ENCODE results near the gene MPPED2. TPM values are rescaled to one million over a fixed set of nuclear protein-coding genes. Genes with fewer than 3 reads are reported as not detected.

Gene MPPED2
- total RNA-seq, 4 donors from 2014 or later, result 2.2 to 11.5 (median 4.7) TPM

GRCh38 chr11:30610628-30611027, 24.5 kb upstream of the MPPED2 start:
- Histone ChIP-seq H3K4me3 (no peak overlapping the region), H3K36me3 (no peaks in the 10 kb centered on the region), H3K27me3 (no peaks in the 10 kb centered on the region), H3K4me1 (no peaks in the 10 kb centered on the region), H3K9me3 (no peaks in the 10 kb centered on the region), H3K27ac (no peak overlapping the region)
- 82 to 86% methylated on average over 3 of the region's 3 CpGs for WGBS, 2 donors
- no peak for DNase-seq (ENCODE audit: low spot score in 2 of 2)
- TF ChIP-seq CTCF (IDR thresholded peaks at IDR 0.05) (no peak), EP300 (IDR thresholded peaks at IDR 0.05) (no peak), POLR2A (IDR thresholded peaks at IDR 0.05) (no peak)

GRCh38 chr11:30608534-30608933, 22.4 kb upstream of the MPPED2 start:
- Histone ChIP-seq H3K4me3 (no peak overlapping the region), H3K27ac (no peak overlapping the region), H3K9me3 (no peaks in the 10 kb centered on the region), H3K4me1 (no peaks in the 10 kb centered on the region), H3K27me3 (no peaks in the 10 kb centered on the region), H3K36me3 (no peaks in the 10 kb centered on the region)
- no peak for TF ChIP-seq EP300 (IDR thresholded peaks at IDR 0.05)
- no peak for TF ChIP-seq CTCF (IDR thresholded peaks at IDR 0.05)
- no peak for DNase-seq (ENCODE audit: low spot score in 2 of 2)

GRCh38 chr11:30605036-30605605, 19.0 kb upstream of the MPPED2 start:
- 47 to 58% methylated on average over 3 of the region's 3 CpGs for WGBS, 2 donors
- Histone ChIP-seq H3K27ac (no peak overlapping the region), H3K9me3 (no peaks in the 10 kb centered on the region), H3K4me1 (no peaks in the 10 kb centered on the region), H3K4me3 (no peak overlapping the region), H3K36me3 (no peaks in the 10 kb centered on the region), H3K27me3 (no peaks in the 10 kb centered on the region)
- no peak for TF ChIP-seq CTCF (IDR thresholded peaks at IDR 0.05)
- TF ChIP-seq EP300 (IDR thresholded peaks at IDR 0.05), result no peak
- DNase-seq (ENCODE audit: low spot score in 2 of 2), result no peak

GRCh38 chr11:30603357-30603756, 17.2 kb upstream of the MPPED2 start:
- no peaks in the 10 kb centered on the region for H3K9me3 ChIP-seq
- no peaks in the 10 kb centered on the region for H3K27me3 ChIP-seq
- no peaks in the 10 kb centered on the region for H3K36me3 ChIP-seq
- H3K27ac ChIP-seq, result no peak overlapping the region
- TF ChIP-seq POLR2A (IDR thresholded peaks at IDR 0.05) (no peak), CTCF (IDR thresholded peaks at IDR 0.05) (no peak), EP300 (IDR thresholded peaks at IDR 0.05) (no peak)
- H3K4me1 ChIP-seq, result no peaks in the 10 kb centered on the region
- no peak for DNase-seq (ENCODE audit: low spot score in 2 of 2)
- no peak overlapping the region for H3K4me3 ChIP-seq
- WGBS, 2 donors, result 64 to 66% methylated on average over 2 of the region's 2 CpGs

- 77 to 81% methylated on average over 2 of the region's 2 CpGs for WGBS, 2 donors
- Histone ChIP-seq H3K27ac (no peak overlapping the region), H3K9me3 (no peaks in the 10 kb centered on the region), H3K27me3 (no peaks in the 10 kb centered on the region), H3K4me3 (no peak overlapping the region), H3K4me1 (no peaks in the 10 kb centered on the region), H3K36me3 (no peaks in the 10 kb centered on the region)
- no peak for TF ChIP-seq CTCF (IDR thresholded peaks at IDR 0.05)
- no peak for TF ChIP-seq POLR2A (IDR thresholded peaks at IDR 0.05)
- no peak for TF ChIP-seq EP300 (IDR thresholded peaks at IDR 0.05)
- no peak for DNase-seq (ENCODE audit: low spot score in 2 of 2)
Measured at GRCh38 chr11:30596832-30597231, 10.7 kb upstream of the MPPED2 start.

All from tibial nerve (tissue), 4 donors.